Adipose tissue (tissue), 3 donors: ENCODE measurements around the gene DOK3. TPM values are rescaled to one million over a fixed set of nuclear protein-coding genes. Genes with fewer than 3 reads are reported as not detected.
"Not testable (repeated sequence)": the region's sequence is repeated elsewhere in the genome, so short reads cannot be mapped to it uniquely, and the experiment has no call there.

Experiments
- H3K27ac ChIP-seq: one replicate; pipeline ENCODE4 v1.5.1; 2013; ENCODE audit warnings: low read depth, low read length
- WGBS, 3 donors: extraction: QIAGEN DNeasy Blood & Tissue Kit; methylation state at CpG; one replicate each; pipeline ENCODE4 v1.1.7; 2013; 5-methylcytosine and 5-hydroxymethylcytosine counted together
- polyA plus RNA-seq, 3 donors: library from polyadenylated mRNA; stranded (reverse); fragments of 200-250 nt; gene quantifications; one replicate each; pipeline ENCODE4 v1.2.3, GENCODE V29; 2013
- donor health status: healthy with polysubstance abuse.
- donor health status: Bipolar disorder and iron deficiency.
- donor health status: healthy.

Gene DOK3
- polyA plus RNA-seq, 3 donors, result 5.2 to 17.7 (median 15.1) TPM

GRCh38 chr5:177491983-177492746, 17.5 kb downstream of the DOK3 start:
- no peak overlapping the region for H3K27ac ChIP-seq
- 93 to 98% (median 95%) methylated on average over 49 to 54 of the region's 54 CpGs for WGBS, 3 donors

- WGBS, 3 donors, result 65 to 76% (median 75%) methylated on average over 36 to 43 of the region's 43 CpGs
- no peak overlapping the region for H3K27ac ChIP-seq
Measured at GRCh38 chr5:177491429-177491945, 18.1 kb downstream of the DOK3 start.

- 93 to 95% (median 94%) methylated on average over 16 of the region's 16 CpGs for WGBS, 3 donors
- H3K27ac ChIP-seq, result no peak overlapping the region
Measured at GRCh38 chr5:177490992-177491391, 18.6 kb downstream of the DOK3 start.

- H3K27ac ChIP-seq, result no peak overlapping the region
Measured at GRCh38 chr5:177490311-177490991, 19.2 kb downstream of the DOK3 start.

GRCh38 chr5:177489119-177489716, 20.4 kb downstream of the DOK3 start:
- no peak overlapping the region for H3K27ac ChIP-seq
- 70 to 79% (median 77%) methylated on average over 24 to 26 of the region's 26 CpGs for WGBS, 3 donors

More at GRCh38 chr5:177490311-177490991, 19.2 kb downstream of the DOK3 start:
- WGBS, 3 donors, result 85 to 93% (median 90%) methylated on average over 15 of the region's 15 CpGs

- WGBS, 3 donors, result 89 to 93% (median 90%) methylated on average over 15 of the region's 15 CpGs
- no peak overlapping the region for H3K27ac ChIP-seq
Measured at GRCh38 chr5:177487975-177488374, 21.7 kb downstream of the DOK3 start.

- WGBS, 3 donors, result 90 to 93% (median 91%) methylated on average over 8 of the region's 8 CpGs
- no peak overlapping the region for H3K27ac ChIP-seq
Measured at GRCh38 chr5:177487144-177487543, 22.5 kb downstream of the DOK3 start.

GRCh38 chr5:177486256-177486655, 23.4 kb downstream of the DOK3 start:
- 96 to 100% (median 98%) methylated on average over 3 of the region's 3 CpGs for WGBS, 3 donors
- no peak overlapping the region for H3K27ac ChIP-seq

GRCh38 chr5:177485753-177486152, 23.9 kb downstream of the DOK3 start:
- not testable (repeated sequence) for H3K27ac ChIP-seq
- WGBS, 3 donors, result 96 to 98% (median 96%) methylated on average over 3 of the region's 3 CpGs

GRCh38 chr5:177484902-177485549, 24.6 kb downstream of the DOK3 start:
- 74 to 78% (median 76%) methylated on average over 13 of the region's 13 CpGs for WGBS, 3 donors
- H3K27ac ChIP-seq, result no peak overlapping the region

GRCh38 chr5:177483994-177484901, 25.4 kb downstream of the DOK3 start:
- no peak overlapping the region for H3K27ac ChIP-seq

GRCh38 chr5:177483042-177483441, 26.6 kb downstream of the DOK3 start:
- no peak overlapping the region for H3K27ac ChIP-seq
- 96 to 98% (median 96%) methylated on average over 9 of the region's 9 CpGs for WGBS, 3 donors

More at GRCh38 chr5:177483994-177484901, 25.4 kb downstream of the DOK3 start:
- 88 to 91% (median 90%) methylated on average over 22 of the region's 22 CpGs for WGBS, 3 donors

GRCh38 chr5:177482359-177482795, 27.2 kb downstream of the DOK3 start:
- WGBS, 3 donors, result 90 to 93% (median 92%) methylated on average over 10 of the region's 10 CpGs
- no peak overlapping the region for H3K27ac ChIP-seq

- no peak overlapping the region for H3K27ac ChIP-seq
- WGBS, 3 donors, result 41 to 83% (median 47%) methylated on average over 14 of the region's 14 CpGs
Measured at GRCh38 chr5:177479774-177480173, 29.9 kb downstream of the DOK3 start.

- 27 to 43% (median 28%) methylated on average over 18 of the region's 18 CpGs for WGBS, 3 donors
- no peak overlapping the region for H3K27ac ChIP-seq
Measured at GRCh38 chr5:177478711-177479646, 30.6 kb downstream of the DOK3 start.

- 93 to 95% (median 95%) methylated on average over 13 of the region's 13 CpGs for WGBS, 3 donors
- no peak overlapping the region for H3K27ac ChIP-seq
Measured at GRCh38 chr5:177477701-177478477, 31.7 kb downstream of the DOK3 start.
